ENCODE results near the gene SFTPB.

The SFTPB gene

DNA sequence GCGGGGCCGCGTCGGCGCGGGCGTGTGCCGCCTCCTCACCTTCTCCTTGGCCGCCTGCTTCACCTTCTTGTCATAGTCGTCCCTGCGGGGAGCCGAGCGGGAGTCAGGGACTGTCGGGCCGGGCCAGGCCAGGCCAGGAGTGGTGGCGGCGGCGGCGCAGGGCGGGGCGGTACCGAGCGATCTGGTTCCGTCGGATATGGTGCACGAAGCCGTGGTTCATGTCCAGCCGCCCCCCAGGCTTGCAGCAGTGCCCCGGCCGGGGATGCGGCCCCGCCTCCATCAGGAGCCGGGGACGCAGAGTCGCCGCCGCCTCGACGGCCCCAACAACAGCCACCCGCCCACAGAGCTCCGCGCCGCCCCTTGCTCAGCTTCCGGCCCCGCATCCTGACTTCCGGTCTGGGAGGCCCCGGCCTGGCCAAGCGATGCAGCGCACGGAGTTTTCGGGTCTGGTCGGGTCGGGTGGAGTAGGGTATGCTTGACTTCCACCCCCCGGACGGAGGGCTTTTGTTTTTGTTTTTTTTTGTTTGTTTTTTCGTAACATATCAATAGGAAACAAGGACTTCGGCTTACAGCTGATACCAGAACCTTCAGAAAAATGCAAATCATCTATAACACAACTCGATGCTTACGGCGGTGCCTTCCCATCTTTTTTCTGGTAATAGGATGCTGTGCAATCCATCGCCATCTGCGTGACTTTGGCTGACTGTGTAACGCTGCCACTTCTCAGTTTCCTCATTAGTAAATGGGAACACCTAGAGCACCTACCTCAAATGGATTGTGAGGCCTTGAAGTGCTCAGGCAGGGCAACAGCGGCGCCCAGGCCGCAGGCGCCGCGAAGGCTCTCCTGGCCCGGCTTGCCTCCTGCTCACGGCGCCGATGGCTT is 56.1 kb downstream of the SFTPB start, which contains the start of gene C2orf68:
Gene C2orf68, minus strand, starts transcription at position 362 of the 883 bp plus-strand sequence. Its CDS starts 82 bp downstream, at position 280.
- WGBS (ENCODE audit: extremely low coverage, insufficient coverage, low lambda C conversion rate) = no CpG with 5 or more reads among the region's 73 CpGs

DNA sequence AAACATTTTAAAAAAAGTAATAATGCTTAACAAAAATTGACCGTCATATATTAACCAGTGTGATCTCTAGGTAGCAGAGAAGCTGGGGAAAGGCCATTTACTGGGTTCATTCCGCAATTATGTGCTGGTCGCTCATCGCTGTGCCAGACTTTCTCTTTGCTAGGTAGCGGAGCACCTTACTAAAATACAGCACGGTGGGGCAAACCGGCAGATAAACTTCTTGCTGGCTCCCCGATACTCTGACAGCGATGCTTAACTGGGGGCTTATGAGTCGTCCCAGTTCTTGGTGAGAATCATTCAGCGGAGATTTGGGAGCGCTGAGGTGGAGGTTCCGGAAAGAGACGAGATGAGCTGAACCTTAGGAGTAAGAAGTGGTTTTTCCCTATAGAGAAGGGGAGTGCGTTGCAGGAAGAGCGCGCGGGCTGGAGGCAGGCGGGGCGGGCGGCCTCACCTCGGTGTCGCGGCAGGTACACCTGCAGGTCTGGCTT is 56.7 kb downstream of the SFTPB start:
- peak overlapping the region; percentile 84 for H3K27ac ChIP-seq (ENCODE audit: low read depth, low read length)
- no CpG with 5 or more reads among the region's 24 CpGs for WGBS (ENCODE audit: extremely low coverage, insufficient coverage, low lambda C conversion rate)
- H4K5ac ChIP-seq (ENCODE audit: low read length) = no peak overlapping the region

More for the DNA sequence above, 56.1 kb downstream of the SFTPB start, which contains the start of gene C2orf68:
- DNase-seq = peak; percentile 96
- Histone ChIP-seq H3K9ac (ENCODE audit: low read length) (peak within 1 kb of the TSS; percentile 96), H2BK15ac (replicated peaks; ENCODE audit: low read depth) (no peak within 1 kb of the TSS), H3K4me1 (ENCODE audit: control insufficient read depth, low read depth, low read length) (no peaks in the 10 kb centered on the region), H3K27me3 (ENCODE audit: insufficient read depth, low read length, poor library complexity) (no peaks in the 10 kb centered on the region), H3K4me3 (ENCODE audit: low read length) (peak within 1 kb of the TSS; percentile 94), H3K56ac (ENCODE audit: low read length) (peak within 1 kb of the TSS; percentile 94), H4K8ac (ENCODE audit: low read depth, low read length) (no peak within 1 kb of the TSS), H3K23ac (ENCODE audit: low read length) (peak within 1 kb of the TSS; percentile 45), H2BK120ac (ENCODE audit: low read depth, low read length) (no peak within 1 kb of the TSS), H3K18ac (ENCODE audit: low read length) (no peak within 1 kb of the TSS), H3K79me1 (ENCODE audit: low read length) (peaks cover 15% of the 10 kb centered on the region), H3K36me3 (ENCODE audit: control insufficient read depth, insufficient read depth, low read length) (peaks cover 6% of the 10 kb centered on the region), H2BK5ac (ENCODE audit: low read length) (peak within 1 kb of the TSS; percentile 8), H3K4ac (ENCODE audit: low read depth, low read length) (peak within 1 kb of the TSS; percentile 91), H3K4me2 (ENCODE audit: low read length) (peak within 1 kb of the TSS; percentile 96), H3K79me2 (ENCODE audit: control insufficient read depth, insufficient read depth, low read length) (peaks cover 16% of the 10 kb centered on the region), H3K27ac (ENCODE audit: low read depth, low read length) (peak within 1 kb of the TSS; percentile 84), H4K5ac (ENCODE audit: low read length) (peak within 1 kb of the TSS; percentile 17), H2AK5ac (ENCODE audit: low read length) (peak within 1 kb of the TSS; percentile 51)

More for the DNA sequence above, 56.7 kb downstream of the SFTPB start:
- Histone ChIP-seq H3K56ac (ENCODE audit: low read length) (peak overlapping the region; percentile 94), H2AK5ac (ENCODE audit: low read length) (peak overlapping the region; percentile 51), H3K4me3 (ENCODE audit: low read length) (peak overlapping the region; percentile 94), H3K4ac (ENCODE audit: low read depth, low read length) (no peak overlapping the region), H3K4me2 (ENCODE audit: low read length) (peak overlapping the region; percentile 96), H2BK5ac (ENCODE audit: low read length) (no peak overlapping the region), H3K27me3 (ENCODE audit: insufficient read depth, low read length, poor library complexity) (no peaks in the 10 kb centered on the region), H3K18ac (ENCODE audit: low read length) (no peak overlapping the region), H2BK15ac (replicated peaks; ENCODE audit: low read depth) (no peak overlapping the region), H3K9ac (ENCODE audit: low read length) (peak overlapping the region; percentile 96), H4K8ac (ENCODE audit: low read depth, low read length) (no peak overlapping the region), H2BK120ac (ENCODE audit: low read depth, low read length) (no peak overlapping the region), H3K36me3 (ENCODE audit: control insufficient read depth, insufficient read depth, low read length) (peaks cover 6% of the 10 kb centered on the region), H3K4me1 (ENCODE audit: control insufficient read depth, low read depth, low read length) (no peaks in the 10 kb centered on the region), H3K23ac (ENCODE audit: low read length) (peak overlapping the region; percentile 45), H3K79me1 (ENCODE audit: low read length) (peaks cover 16% of the 10 kb centered on the region), H3K79me2 (ENCODE audit: control insufficient read depth, insufficient read depth, low read length) (peaks cover 12% of the 10 kb centered on the region)
- DNase-seq = no peak

All from mesendoderm (in vitro differentiated cells).